Nucleus accumbens (tissue), 56 donors: ENCODE measurements around the gene CELF2.
"Not testable (repeated sequence)": the region's sequence is repeated elsewhere in the genome, so short reads cannot be mapped to it uniquely, and the experiment has no call there.

Experiments used
- DNase-seq, 56 donors: peaks; one replicate each; lab custom pipeline; 2025; lab: John Stamatoyannopoulos, UW

The CELF2 gene

GRCh38 chr10:11017570-11018431, at the start of gene CELF2:
TSS of gene CELF2 (plus strand) at chr10:11017872. CDS start at chr10:11018090, 218 bp downstream.
- DNase-seq, result peak in 31 of 56 donors; percentile 12 to 77 (median 52)

- no peak for DNase-seq
These were observed 49.4 kb upstream of the CELF2 start for GRCh38 chr10:10968257-10968588.

- DNase-seq, result no peak
These were observed 44.4 kb upstream of the CELF2 start for GRCh38 chr10:10973310-10973709.

GRCh38 chr10:10975647-10976046, 42.0 kb upstream of the CELF2 start:
- no peak for DNase-seq

- DNase-seq, result no peak
These were observed 41.0 kb upstream of the CELF2 start for GRCh38 chr10:10976652-10977051.

DNA sequence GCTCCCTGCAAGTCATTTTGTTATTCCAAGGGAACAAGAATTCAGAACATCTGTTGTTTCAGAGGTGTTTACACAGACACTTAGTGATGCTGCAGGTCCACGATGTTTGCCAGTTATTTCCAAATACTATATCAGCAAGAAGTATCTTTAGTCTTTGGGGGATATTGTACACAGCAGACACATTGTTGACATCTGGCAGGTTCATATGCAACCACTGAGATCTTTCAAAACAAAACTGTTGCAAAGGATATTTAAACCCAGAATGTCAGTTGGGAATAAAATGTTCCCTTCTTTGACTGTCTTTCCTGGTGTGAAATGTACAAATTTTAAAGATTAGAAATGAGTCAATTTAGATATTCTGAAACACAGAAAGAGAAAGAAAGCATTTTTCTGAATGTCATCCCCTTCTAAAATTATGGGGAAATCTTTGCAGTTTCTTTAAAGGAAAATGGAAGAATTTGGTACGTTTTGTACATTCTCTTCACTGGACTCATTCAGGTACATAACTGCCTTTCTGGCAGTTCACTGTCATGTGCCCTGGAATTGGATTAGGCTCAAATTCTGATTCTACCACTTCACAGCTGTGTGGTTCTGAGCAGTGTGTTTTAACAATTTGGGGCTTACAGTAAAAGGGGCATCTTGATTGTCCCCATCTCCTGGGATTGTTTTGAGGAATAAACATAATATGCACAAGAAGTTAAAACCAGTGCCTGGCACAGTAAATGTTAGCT, 40.3 kb upstream of the CELF2 start:
- no peak for DNase-seq

DNA sequence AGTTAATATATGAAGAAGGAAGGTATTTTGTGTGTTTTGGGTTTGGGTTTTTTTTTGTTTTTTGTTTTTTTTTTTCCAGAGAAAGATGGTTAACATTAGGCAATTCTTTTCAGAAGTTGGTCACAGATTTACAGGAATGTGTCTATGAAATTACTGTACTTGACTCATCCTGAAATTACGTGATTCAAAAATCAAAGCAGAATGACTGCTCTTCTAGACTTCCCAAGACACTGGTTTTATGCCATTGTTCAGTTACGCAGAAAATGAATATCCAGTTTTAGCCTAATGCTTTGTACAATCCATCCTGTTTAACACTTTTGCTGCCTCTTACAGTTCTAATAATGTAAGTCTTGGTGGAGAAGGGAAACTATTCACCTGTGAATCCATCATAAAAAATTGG, 39.7 kb upstream of the CELF2 start:
- no peak for DNase-seq

DNA sequence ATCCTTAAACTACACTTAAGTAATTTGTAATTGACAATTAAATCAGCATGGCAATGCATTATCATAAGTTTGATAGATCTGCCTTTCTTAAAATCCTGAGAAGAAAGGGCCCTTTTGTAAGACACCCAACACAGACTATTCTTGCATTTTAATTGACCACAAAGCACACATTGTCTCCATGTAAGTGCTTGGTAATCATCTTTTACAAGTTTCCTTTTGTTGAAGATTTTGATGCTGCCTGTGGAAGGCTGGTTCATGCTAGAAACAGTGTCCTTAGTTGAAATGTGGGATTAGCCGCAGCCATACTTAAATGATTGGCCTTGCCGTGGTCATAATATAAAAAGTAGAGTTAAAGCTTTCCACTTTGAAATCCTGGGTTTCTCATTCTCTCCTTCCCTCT, 32.3 kb upstream of the CELF2 start:
- no peak for DNase-seq

DNA sequence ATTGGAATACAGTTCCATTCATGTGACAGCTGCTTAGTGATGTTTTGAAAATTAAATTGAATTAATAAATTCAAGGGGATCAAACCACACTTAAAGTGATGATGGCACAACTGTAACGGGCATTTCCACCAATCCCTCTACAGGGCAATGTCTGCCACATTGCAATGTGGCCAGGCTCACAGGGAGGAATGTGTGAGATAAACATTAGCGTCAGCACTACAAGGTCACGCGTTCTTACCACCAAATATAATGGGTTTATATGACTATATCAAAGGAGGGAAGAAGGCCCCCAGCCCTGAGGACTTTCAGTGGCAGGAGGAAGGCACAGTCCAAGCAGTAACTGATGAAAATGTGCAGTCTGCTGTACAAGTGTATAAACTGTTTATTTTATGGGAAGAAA, 31.1 kb upstream of the CELF2 start:
- no peak for DNase-seq

DNA sequence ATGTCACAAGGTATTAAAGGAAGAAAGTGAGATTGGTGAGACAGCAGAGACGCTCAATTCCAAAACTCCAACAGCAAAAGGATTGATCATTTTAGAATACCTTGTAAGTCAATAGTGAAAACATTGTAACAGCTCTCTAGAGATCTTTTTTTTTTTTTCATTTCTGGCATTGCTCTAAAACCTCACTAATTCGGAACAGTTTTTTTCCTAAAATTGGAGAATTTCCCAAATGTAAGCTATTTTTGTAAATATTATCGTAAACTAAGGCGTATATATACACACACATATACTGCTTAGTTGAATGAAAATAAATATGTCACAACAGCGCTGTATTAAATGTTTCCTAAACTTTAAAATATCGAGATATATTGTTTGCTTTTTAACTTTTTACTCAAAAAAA, 30.6 kb upstream of the CELF2 start:
- no peak for DNase-seq

GRCh38 chr10:10989669-10990068, 28.0 kb upstream of the CELF2 start:
- no peak for DNase-seq

DNA sequence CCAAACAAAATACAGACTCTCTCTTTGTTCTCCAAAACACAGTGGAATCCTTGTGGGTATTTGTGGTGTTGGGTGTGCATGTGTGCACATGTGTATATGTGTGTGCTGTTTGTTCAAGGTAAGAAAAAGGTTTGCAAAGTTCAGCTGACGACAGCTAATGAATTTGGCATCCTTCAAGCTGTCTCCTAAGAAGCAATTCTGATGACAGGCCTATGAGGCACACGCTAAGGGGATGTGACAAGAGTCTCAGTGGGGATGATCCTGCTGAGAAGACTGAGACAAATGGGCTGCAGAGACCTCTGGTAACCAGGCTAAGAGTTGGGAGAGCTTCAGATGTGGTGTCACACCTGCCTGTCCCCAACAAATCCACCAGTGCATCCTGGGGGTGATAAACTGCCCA, 26.5 kb upstream of the CELF2 start:
- DNase-seq, result no peak

GRCh38 chr10:10992072-10992471, 25.6 kb upstream of the CELF2 start:
- no peak for DNase-seq

GRCh38 chr10:10992961-10993714, 24.5 kb upstream of the CELF2 start:
- no peak for DNase-seq

- DNase-seq, result no peak
These were observed 23.9 kb upstream of the CELF2 start for GRCh38 chr10:10993785-10994184.

DNA sequence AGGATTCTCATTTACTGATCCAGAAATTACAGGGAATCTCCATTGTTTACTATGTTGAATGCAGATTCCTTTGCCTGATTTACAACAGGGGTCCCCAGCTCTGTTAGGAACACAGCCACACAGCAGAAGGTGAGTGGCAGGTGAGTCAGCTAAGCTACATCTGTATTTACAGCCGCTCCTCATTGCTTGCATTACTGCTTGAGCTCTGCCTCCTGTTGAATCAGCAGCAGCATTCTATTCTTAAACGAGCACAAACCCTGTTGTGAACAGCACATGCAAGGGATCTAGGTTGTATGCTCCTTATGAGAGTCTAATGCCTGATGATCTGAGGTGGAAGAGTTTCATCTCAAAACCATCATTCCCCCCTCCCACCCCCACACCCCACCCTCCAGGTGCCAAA, 23.3 kb upstream of the CELF2 start:
- DNase-seq, result no peak

GRCh38 chr10:10995120-10995519, 22.6 kb upstream of the CELF2 start:
- no peak for DNase-seq

DNA sequence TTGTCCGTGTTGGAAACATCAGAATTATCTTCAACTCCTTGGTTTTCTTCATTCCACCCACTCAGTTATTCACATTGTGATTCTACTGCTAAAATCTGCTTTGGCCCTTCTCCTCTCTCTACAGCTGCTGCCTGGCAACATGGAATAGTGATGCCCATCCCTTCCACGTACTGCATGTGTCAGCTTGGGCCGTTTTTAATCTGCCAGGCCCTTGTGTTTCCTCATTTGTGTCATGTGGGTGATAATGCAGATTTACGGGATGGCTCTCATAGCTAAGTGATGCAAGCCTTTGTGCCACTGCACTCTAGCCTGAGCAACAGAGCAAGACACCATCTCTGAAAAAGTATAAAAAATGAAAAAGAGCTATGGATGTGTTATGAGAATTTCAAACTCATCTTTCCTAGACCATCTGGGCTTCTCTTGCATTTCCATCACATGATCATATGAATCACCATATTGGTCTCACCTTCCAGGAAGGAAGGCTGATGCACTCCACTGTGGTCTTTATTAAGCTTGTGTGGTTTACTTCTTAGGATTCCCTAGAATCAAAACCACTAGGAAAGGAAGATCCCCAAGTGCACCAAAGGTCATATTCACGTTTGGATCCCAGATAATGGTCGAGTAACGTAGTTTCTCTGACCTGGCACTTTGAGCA, 20.6 kb upstream of the CELF2 start:
- DNase-seq, result no peak

DNA sequence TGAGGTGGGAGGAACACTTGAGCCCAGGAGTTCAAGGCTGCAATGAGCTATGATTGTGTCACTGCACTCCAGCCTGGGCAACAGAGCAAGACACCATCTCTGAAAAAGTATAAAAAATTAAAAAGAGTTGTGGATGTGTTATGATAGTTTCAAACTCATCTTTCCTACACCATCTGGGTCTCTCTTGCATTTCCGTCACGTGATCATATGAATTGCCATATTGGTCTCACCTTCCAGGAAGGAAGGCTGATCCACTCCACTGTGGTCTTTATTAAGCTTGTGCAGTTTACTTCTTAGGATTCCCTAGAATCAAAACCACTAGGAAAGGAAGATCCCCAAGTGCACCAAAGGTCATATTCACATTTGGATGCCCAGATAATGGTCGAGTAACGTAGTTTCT, 18.2 kb upstream of the CELF2 start:
- not testable (repeated sequence) for DNase-seq

DNA sequence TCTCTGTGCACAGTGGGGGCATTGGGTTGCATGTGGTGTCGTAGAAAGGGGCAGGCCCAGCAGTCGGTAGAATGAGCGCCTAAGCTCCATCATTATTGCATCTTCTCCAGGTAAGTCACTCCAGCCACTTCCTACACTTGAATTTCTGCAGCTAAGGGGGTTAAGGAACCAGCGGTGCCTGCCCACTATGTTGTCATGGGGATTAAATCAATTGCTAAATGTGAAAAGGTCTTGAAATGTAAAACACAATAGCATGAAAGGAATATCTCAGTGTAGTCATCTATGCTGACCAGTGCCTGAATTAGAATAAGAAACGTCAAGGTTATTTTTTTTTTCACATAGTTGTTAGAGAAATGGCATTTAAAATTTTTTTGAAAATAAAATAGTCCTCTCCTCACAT, 15.2 kb upstream of the CELF2 start:
- no peak for DNase-seq

- DNase-seq, result no peak
These were observed 14.8 kb upstream of the CELF2 start for GRCh38 chr10:11002916-11003315.
